Prostate gland (tissue), 2 donors: ENCODE results near the gene ST8SIA6.

Experiments used
- POLR2AphosphoS5 ChIP-seq: sonication (generic); formaldehyde crosslinking; IDR thresholded peaks from one replicate; pipeline ENCODE4 v1.6.1; 2017; ENCODE audit warnings: antibody characterized with exemption
- TF ChIP-seq, protein P1 (sequence below), 4 experiments: fragments of 200-600 bp in 2 of 4; fragments of 450-650 bp in 2 of 4; sonication (generic) in 2 of 4; IDR thresholded peaks; 1 replicate in 3 of 4; 2 replicates in 1 of 4; pipeline ENCODE4 v1.5.1; 2016 to 2019; ENCODE audit warnings: antibody characterized with exemption in 4 of 4, mild to moderate bottlenecking in 2 of 4, moderate library complexity in 2 of 4

DNA sequence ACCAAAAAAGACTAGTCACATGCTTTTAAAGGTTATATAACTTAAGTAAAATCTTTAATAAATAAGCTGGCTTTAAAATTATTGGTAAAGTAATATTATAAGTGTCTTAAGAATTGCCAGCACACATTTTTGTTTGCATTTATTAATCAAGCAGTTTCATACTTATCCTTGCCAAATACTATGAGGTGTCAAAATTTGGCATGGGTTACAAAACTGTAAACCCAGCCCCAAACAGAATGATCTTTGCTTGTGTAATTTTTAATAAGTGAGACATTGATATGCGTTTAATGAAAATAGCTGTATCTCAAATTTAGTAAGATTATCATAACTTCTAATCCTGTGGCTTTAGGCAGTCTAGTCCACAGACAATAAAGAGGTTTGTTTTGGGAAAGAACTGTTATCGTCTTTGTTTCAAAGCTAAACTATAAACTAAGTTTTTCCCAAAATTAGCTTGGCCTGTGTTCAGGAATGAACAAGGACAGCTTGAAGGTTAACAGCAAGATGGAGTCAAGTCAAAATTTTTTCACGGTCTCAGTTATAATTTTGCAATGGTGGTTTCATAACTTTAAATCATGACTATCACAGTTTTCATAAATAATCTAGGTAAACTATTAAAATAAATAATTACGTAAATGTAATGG is 72.8 kb downstream of the ST8SIA6 start:
- TF ChIP-seq, protein P1, sequence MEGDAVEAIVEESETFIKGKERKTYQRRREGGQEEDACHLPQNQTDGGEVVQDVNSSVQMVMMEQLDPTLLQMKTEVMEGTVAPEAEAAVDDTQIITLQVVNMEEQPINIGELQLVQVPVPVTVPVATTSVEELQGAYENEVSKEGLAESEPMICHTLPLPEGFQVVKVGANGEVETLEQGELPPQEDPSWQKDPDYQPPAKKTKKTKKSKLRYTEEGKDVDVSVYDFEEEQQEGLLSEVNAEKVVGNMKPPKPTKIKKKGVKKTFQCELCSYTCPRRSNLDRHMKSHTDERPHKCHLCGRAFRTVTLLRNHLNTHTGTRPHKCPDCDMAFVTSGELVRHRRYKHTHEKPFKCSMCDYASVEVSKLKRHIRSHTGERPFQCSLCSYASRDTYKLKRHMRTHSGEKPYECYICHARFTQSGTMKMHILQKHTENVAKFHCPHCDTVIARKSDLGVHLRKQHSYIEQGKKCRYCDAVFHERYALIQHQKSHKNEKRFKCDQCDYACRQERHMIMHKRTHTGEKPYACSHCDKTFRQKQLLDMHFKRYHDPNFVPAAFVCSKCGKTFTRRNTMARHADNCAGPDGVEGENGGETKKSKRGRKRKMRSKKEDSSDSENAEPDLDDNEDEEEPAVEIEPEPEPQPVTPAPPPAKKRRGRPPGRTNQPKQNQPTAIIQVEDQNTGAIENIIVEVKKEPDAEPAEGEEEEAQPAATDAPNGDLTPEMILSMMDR (IDR thresholded peaks at IDR 0.05), result no peak
- TF ChIP-seq POLR2AphosphoS5, result no peak
